Measurements from ENCODE around the gene KIF5B. TPM values are rescaled to one million over a fixed set of nuclear protein-coding genes. Genes with fewer than 3 reads are reported as not detected.

KIF5B gene
- total and polyA plus RNA-seq, 10 of the 15 experiments (the other 5 are each of a cell fraction or from before 2014, with no cell fraction given): 14.7 to 47.4 (median 33.1) TPM

- Histone ChIP-seq H3K9ac (ENCODE audit: control insufficient read depth, insufficient read depth, low read length) (no peak overlapping the region), H3K4me1 (ENCODE audit: control insufficient read depth, insufficient read depth, low read length) (no peaks in the 10 kb centered on the region), H3K36me3 (ENCODE audit: control insufficient read depth in 2 of 2, insufficient read depth in 2 of 2, low read length in 1 of 2) (no peaks in the 10 kb centered on the region), H3K27ac (ENCODE audit: control insufficient read depth, insufficient read depth) (no peak overlapping the region), H3K4me2 (ENCODE audit: control insufficient read depth, insufficient read depth) (no peak overlapping the region), H3K9me3 (replicated peaks; ENCODE audit: control insufficient read depth, insufficient read depth, low read length) (no peaks in the 10 kb centered on the region; the same call in 2 of the 3 replicates), H3K79me2 (ENCODE audit: control insufficient read depth, insufficient read depth, low read length) (no peaks in the 10 kb centered on the region), H2AFZ (ENCODE audit: control insufficient read depth, low read depth, low read length) (no peak overlapping the region), H4K20me1 (ENCODE audit: control insufficient read depth, insufficient read depth) (no peaks in the 10 kb centered on the region), H3K27me3 (replicated peaks in 1 of 2; ENCODE audit: control insufficient read depth in 2 of 2, insufficient read depth in 2 of 2, low read length in 1 of 2) (no peaks in the 10 kb centered on the region), H3K4me3 (no peak overlapping the region)
- ChIA-PET POLR2A (no interaction called here), CTCF (no interaction called here), RAD21 (ENCODE audit: unreplicated experiment) (no interaction called here), SMC1A (ENCODE audit: uncharacterized antibody, unreplicated experiment) (interaction anchor here (0.7 to 1.9 kb wide), 3 partner anchors 15 to 101 kb away, joined by 3 to 7 read pairs (median 4); no protein-coding TSS in a partner anchor)
- TF ChIP-seq RAD21 (IDR thresholded peaks at IDR 0.05; ENCODE audit: insufficient read depth, low read depth, low read length) (no peak), TAF1 (IDR thresholded peaks at IDR 0.05; ENCODE audit: borderline replicate concordance, low read depth, low read length) (no peak)
- no peak for FAIRE-seq
- intact Hi-C loops (cut with micrococcal nuclease; ENCODE audit: unreplicated experiment) (no loop called here), in situ Hi-C loops (cut with MboI) (no loop called here)
- no peak for ATAC-seq
- BruUV-seq (replicated peaks): no TSS peak
- WGBS (ENCODE audit: insufficient coverage, insufficient replicate concordance, low lambda C conversion rate, missing lambda C conversion rate): 49% methylated on average over 4 of the region's 4 CpGs
- DNase-seq (ENCODE audit: low read depth, low spot score): no peak
Observed at GRCh38 chr10:31962826-31963588, 93.2 kb downstream of the KIF5B start.

GRCh38 chr10:31961277-31962074 lies 94.7 kb downstream of the KIF5B start:
- Histone ChIP-seq H3K4me2 (ENCODE audit: control insufficient read depth, insufficient read depth) (no peak overlapping the region), H3K9ac (ENCODE audit: control insufficient read depth, insufficient read depth, low read length) (no peak overlapping the region), H3K79me2 (ENCODE audit: control insufficient read depth, insufficient read depth, low read length) (no peaks in the 10 kb centered on the region), H3K27ac (ENCODE audit: control insufficient read depth, insufficient read depth) (no peak overlapping the region), H3K27me3 (replicated peaks in 1 of 2; ENCODE audit: control insufficient read depth in 2 of 2, insufficient read depth in 2 of 2, low read length in 1 of 2) (no peaks in the 10 kb centered on the region), H3K4me3 (no peak overlapping the region), H3K36me3 (ENCODE audit: control insufficient read depth in 2 of 2, insufficient read depth in 2 of 2, low read length in 1 of 2) (no peaks in the 10 kb centered on the region), H4K20me1 (ENCODE audit: control insufficient read depth, insufficient read depth) (no peaks in the 10 kb centered on the region), H3K4me1 (ENCODE audit: control insufficient read depth, insufficient read depth, low read length) (no peaks in the 10 kb centered on the region), H2AFZ (ENCODE audit: control insufficient read depth, low read depth, low read length) (peak overlapping the region; percentile 51), H3K9me3 (replicated peaks; ENCODE audit: control insufficient read depth, insufficient read depth, low read length) (no peaks in the 10 kb centered on the region; the same call in 2 of the 3 replicates)
- RAD21 ChIA-PET (ENCODE audit: unreplicated experiment): interaction anchor here (1.3 kb wide), 1 partner anchor 99 kb away, joined by 4 read pairs; no protein-coding TSS in a partner anchor
- WGBS (ENCODE audit: insufficient coverage, insufficient replicate concordance, low lambda C conversion rate, missing lambda C conversion rate): 47% methylated on average over 8 of the region's 8 CpGs
- POLR2A ChIA-PET: interaction anchor here (0.7 kb wide), 1 partner anchor 99 kb away, joined by 4 read pairs; no protein-coding TSS in a partner anchor
- DNase-seq (ENCODE audit: low read depth, low spot score): no peak
- intact Hi-C loops (cut with micrococcal nuclease; ENCODE audit: unreplicated experiment): no loop called here
- CTCF ChIA-PET: interaction anchor here (1.1 kb wide), 1 partner anchor 100 kb away, joined by 4 read pairs; no protein-coding TSS in a partner anchor
- in situ Hi-C loops (cut with MboI): no loop called here
- peak; percentile 47 for ATAC-seq
- TF ChIP-seq KDM1A (IDR thresholded peaks at IDR 0.05; ENCODE audit: borderline replicate concordance) (no peak), SMAD5 (IDR thresholded peaks at IDR 0.05; ENCODE audit: low read depth) (no peak), STAT1 (conservative IDR thresholded peaks at IDR 0.05) (no peak), YBX1 (IDR thresholded peaks at IDR 0.05) (no peak), IRF4 (IDR thresholded peaks at IDR 0.05; ENCODE audit: low read depth, low read length) (no peak), BCL11A (IDR thresholded peaks at IDR 0.05; ENCODE audit: low read depth, low read length) (no peak)
- SMC1A ChIA-PET (ENCODE audit: uncharacterized antibody, unreplicated experiment): interaction anchor here (1.2 to 1.9 kb wide), 2 partner anchors 31 to 100 kb away, joined by 4 to 7 read pairs; no protein-coding TSS in a partner anchor
- no TSS peak for BruUV-seq (replicated peaks)
- peak; percentile 38 for FAIRE-seq

Measured in GM12878 (cell line).